HG03095 (cell line): Measurements from ENCODE around the gene FCN2.
"Not testable (repeated sequence)": the region's sequence is repeated elsewhere in the genome, so short reads cannot be mapped to it uniquely, and the experiment has no call there.

Experiments used
- ATAC-seq: cut with Tn5 transposase; IDR thresholded peaks from one replicate; pipeline ENCODE4 v1.9.1; 2021; ENCODE audit warnings: moderate library complexity; ENCODE audit not compliant: unreplicated experiment

FCN2 gene

DNA sequence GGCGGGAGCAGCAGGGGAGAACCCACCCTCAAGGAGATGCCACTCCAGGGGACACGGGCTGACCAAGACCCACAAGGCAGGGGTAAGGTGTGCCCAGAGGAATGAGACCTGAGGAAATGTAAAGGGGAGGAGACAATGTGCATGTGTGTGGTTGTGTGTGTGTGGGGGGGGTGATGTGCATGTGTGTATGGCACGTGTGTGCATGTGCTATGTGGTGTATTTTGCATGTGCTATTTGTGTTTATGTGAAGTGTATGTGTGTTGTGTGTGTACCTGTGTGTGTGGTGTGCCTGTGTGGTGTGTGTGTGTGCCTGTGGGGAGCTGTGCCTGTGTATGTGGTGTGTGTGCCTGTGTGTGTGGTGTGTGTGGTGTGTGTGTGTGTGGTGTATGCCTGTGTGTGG, 33.5 kb upstream of the FCN2 start:
- ATAC-seq = no peak

DNA sequence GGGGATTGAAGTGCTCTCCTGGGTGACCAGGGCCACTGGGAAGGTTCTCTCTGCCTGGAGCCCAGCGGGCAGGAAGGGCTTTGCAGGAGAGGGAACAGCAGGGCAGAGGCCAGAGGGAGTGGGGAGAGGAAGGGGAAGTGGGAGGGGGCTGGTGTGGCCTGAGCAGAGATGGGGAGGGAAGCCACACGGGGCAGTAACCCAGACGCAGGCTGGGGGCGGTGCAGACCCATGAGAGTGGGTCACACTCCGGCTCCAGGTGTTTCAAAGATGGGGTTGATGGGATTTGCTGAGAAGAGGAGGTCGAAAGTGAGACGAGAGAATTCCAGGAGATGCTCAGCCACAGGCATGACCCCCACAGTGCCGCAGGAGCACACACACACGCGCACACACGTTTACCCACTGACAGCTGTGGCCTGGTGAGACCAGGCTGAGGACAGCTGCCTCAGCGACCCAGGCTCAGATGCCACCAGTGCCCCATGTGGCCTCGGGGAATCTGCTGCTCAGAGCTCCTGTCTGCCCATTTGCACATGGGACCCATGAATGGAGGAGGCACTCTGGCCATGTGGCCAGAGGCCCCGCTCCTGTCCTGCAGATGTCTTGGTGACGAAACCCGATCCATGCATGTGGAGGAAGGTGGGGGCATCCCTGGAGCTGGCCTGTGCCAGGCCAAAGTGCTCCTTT, 32.7 kb upstream of the FCN2 start:
- ATAC-seq = no peak

DNA sequence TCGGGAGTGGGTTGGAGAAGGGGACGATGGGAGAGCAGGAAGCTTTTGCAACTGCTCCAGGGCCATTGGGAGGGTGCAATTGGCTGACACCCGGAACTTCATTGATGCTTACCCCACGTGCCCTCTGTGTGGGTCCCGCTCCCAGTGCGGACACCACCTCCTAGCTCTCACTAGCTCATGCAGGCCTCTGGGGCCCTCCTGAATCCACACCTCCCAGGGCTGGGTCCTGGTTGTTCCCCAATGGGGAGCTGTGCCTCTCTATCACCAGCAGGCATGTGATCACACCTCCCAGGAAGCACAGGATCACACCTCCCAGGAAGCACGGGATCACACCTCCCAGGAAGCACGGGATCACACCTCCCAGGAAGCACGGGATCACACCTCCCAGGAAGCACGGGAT, 32.1 kb upstream of the FCN2 start:
- no peak for ATAC-seq

DNA sequence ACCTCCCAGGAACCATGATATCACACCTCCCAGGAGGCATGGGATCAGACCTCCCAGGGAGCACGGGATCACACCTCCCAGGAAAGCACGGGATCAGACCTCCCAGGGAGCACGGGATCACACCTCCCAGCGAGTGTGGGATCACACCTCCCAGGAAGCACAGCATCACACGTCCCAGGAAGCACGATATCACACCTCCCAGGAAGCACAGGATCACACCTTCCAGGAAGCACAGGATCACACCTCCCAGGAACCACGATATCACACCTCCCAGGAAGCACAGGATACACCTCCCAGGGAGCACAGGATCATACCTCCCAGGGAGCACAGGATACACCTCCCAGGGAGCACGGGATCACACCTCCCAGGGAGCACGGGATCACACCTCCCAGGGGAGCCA, 30.0 kb upstream of the FCN2 start:
- no peak for ATAC-seq

DNA sequence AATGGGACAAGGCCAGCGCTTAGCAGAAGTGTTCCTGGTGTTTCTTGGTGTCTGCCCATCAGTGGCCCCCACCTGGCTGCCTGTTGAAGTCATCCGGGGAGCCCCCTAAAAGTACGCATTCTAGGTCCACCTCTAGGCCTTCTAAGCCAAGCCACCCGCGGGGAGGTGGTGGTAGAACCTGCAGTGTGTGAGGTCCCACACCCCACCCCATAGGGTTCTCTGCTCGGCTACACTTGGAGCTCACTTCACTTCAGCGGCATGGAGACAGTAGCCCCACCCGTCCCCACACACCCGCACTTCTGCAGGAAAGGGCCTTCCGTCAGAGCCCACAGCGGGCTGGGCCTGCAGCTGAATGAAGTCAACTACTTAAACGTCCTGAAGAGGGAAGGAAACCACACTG, 29.6 kb upstream of the FCN2 start:
- ATAC-seq = no peak

DNA sequence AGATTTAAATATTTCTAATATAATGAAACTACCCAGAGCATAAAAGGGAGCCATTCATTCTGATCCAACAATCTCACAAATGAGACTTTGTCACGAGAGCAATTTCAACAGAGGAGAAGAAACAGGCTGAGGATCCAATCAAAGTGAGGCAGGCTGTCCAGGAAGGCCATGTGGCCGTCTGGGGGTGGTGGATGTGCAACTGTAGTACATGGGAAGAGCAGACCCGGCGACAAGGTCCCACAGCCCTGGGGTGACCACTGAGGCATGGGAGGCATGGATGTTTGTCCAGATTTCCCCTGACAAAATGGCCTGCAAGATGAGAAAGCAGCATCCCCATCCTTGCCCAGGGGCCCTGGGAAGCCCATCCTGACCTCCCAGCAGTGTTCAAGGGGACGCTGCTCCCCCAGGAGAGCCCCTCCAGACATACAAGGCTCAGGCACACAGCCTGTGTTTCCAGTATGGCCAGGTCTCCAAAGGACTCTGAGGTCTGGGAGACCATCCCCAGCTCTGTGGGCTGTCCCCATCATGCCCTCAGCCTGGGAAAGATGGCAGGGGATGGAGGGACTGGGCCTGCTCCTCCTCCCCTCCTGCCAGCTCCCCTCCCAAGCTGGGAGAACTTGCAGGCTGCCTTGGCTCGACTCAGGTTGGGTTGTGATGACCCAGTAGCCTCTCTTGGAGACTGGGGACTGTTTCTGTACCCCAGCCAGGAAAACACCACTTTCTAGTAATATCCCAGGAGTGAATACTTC, 27.5 kb upstream of the FCN2 start:
- ATAC-seq = no peak

DNA sequence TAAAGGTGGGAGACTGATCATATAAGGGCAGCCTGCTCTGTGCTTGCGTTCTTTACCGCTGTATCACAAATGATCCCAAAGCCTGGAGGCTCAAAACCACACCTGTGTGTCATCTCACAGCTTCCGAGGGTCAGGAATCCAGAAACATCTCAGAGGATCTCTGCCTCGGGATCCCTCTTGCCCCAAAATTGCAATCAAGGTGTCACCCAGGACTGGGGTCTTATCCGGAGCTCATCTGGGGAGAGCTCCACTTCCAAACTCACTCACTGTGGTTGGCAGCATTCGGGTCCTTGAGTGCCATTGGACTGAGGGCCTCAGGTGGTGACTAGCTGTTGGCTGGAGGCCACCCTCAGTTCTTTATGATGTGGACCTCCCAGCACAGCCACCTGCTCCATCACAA, 26.7 kb upstream of the FCN2 start:
- ATAC-seq = no peak

DNA sequence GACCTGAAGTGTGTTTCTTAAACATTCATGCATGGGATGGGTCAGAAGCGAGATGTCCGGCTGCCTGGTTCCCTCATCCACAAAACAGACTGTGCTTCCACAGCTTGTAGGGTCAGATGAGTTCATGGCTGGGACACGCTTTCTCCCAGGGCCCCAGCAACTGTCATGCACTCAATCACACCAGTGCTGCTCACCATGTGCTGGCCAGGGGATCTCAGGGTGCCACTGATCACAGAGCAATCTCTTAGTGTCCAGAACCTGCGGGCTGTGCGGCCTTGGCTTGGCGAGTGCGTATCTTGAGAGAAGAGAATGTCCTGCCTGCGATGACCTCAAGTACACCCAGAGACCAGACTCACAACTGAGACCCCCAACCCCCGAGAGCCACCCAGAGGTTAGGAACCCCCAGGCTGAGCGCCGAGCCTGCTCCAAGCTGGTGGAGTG, 26.0 kb upstream of the FCN2 start:
- ATAC-seq = no peak

DNA sequence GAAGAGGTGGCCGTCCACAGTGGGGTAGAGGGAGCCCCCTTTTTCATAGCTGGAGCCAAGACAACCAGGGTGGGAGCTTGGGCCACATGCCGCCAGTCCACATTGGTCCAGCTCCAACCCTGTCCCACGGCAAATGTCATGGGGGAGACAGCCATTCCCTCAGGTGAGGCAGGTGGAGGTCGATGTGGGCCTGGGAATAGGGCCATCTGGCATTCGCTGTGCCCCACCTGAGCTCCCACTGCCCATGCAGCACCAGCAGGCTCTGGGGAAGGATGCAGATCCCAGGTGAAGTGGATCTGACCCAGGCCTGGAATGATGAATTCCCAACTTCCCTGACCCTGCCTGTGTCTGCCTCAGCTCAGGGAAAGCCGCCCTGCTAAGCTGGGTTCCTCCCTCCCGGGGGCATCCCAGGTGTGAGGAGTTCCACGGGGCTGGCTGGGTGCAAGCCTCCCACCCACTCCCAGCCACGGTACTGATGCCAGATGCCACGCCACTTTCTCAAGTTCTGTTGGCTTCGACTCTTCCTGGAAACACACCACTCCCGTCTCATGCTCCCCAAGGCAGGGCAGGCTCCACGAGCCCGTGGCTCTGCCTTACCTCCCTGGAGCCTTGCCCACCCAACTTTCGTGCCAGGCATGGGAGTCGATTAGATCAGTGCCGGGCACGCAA, 25.2 kb upstream of the FCN2 start:
- no peak for ATAC-seq

DNA sequence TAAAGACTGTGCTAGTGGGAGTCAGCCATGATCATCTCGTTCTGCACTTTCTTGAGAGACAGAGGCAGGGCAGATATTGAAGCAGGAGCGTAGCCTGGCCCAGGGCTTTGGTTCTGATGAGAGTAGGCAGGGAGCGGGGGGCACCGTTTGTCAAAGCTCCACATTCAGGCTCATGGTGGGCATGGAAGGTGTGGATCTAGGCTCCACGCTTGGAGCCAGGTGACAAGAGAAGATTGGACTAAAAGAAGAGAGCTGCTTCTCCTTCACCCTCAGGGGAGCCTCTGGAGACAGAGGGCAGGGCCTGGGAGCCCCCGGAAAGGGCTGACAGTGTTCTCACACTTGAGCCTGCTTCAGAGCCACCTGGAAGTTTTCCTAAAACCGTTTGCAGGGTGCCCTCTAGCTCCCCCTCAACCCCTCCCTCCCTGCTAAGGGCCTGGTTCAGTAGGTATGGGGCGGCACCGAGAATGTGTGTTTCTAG, 24.7 kb upstream of the FCN2 start:
- no peak for ATAC-seq

DNA sequence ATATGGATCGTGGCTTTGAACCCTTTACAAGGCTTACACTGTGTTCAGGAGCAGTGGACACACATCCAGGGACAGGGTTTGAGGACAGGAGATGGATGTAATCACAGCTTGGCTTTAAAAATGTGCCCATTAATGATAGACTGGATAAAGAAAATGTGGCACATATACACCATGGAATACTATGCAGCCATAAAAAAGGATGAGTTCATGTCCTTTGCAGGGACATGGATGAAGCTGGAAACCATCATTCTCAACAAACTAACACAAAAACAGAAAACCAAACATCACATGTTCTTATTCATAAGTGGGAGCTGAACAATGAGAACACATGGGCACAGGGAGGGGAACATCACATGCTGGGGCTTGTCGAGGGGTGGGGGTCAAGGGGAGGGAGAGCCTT, 23.2 kb upstream of the FCN2 start:
- not testable (repeated sequence) for ATAC-seq

DNA sequence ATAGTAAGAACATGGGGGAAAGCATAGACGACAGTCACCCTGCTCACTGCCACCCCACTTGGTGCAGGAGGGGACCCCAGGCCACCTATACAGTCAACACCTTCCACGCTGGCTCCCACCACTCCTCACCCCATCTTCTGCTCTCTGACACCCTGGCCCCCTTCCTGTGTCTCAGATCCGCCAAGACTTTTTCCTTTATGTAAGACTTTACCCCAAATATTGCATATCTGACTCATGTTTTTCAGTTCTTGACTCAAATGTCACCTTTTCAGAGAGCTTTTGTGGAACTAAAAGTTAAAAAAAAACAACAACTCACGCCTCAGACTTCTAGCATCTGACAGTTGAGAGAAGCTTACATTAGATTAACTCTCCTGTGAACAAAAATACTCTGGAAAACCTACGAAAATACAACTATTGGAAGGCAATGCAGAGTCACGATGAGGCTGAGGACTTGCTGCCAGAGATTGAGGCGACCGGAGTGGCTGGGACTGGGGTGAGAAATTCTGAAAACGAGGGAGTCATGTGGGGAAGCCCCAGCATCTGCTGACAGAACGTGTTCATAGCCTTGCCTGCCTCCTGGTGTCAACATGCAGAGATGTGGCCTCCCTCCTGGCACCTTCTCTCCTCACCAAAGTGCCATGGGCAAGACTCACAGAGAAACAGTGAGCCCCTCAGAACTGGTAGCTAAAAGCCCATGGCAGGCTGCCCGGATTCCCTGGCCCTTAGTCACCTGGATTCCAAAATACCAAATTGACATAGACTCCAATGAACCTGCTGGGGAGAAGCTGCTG, 22.4 kb upstream of the FCN2 start:
- peak; percentile 77 for ATAC-seq

DNA sequence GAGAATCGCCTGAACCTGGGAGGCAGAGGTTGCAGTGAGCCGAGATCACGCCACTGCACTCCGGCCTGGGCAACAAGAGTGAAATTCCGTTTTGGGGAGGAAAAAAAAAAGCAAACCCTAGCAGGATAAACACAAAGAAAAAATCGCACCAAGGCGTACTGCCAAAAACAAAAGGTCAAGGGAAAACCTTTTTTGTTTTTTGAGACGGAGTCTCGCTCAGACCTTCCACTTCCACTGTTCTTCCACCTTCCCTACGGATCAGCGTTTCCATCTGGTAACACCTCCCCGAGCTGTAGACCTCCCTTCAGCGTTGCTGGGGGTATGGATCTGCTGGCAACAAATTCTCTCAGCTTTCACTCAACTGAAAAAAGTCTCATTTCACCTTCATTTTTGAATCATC, 20.1 kb upstream of the FCN2 start:
- no peak for ATAC-seq

DNA sequence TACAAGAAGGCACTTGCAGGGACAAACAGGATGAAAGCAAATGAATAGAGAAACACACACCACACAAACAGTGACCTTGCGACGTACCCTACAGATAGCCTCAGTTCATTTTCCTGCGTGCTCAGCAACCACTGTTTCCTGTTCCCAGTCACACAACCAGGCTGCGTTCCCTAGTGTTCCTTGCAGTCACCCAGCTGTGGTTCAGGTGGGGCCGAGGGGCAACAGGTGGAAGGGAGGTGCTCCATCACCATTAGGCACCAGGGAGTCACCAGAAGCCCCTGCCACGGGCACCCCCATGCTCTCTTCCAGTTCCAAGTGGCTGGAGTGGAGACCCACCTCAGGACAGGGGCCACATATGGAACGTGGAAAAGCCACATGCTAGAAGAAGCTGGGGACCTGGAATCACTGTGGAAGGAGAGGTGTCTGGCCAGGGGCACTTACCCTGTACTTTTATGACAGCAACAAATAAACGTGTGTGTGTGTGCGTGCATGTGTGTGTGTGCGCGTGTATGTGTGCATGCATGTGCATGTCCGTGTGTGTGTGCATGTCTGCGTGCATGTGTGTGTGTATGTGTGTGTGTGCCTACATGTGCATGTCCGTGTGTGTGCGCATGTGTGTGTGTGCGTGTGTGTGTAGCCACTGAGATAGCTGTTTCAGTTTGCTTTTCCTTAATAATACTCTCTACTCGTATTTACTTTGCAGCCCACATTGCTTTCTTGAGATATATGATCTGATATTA, 18.8 kb upstream of the FCN2 start:
- ATAC-seq = no peak

DNA sequence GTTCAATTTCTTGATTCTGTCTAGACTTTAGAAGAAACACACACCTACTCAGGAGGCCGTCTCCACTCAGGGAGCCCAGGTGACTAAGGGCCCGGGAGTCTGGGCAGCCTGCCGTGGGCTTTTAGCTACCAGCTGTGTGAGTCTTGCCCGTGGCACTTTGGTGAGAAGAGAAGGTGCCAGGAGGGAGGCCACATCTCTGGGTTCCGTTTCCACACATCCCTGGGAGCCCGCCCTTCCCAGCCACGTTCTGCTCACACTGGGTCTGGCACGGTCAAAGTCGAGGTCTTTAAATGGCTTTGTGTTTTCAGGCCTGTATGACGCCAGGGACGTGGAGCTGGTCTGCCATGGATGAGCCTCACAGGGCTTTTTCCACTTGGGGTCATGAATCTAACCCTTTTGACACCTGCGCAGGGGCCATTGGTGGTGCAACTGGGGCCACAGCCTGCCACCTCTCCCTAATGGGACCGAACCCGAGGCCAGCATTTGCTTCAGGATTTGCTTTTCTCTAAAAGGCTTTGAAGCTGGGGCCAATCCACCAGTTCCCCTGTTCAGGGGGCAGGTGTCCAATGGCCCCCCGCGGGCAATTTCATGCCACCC, 17.2 kb upstream of the FCN2 start:
- no peak for ATAC-seq

DNA sequence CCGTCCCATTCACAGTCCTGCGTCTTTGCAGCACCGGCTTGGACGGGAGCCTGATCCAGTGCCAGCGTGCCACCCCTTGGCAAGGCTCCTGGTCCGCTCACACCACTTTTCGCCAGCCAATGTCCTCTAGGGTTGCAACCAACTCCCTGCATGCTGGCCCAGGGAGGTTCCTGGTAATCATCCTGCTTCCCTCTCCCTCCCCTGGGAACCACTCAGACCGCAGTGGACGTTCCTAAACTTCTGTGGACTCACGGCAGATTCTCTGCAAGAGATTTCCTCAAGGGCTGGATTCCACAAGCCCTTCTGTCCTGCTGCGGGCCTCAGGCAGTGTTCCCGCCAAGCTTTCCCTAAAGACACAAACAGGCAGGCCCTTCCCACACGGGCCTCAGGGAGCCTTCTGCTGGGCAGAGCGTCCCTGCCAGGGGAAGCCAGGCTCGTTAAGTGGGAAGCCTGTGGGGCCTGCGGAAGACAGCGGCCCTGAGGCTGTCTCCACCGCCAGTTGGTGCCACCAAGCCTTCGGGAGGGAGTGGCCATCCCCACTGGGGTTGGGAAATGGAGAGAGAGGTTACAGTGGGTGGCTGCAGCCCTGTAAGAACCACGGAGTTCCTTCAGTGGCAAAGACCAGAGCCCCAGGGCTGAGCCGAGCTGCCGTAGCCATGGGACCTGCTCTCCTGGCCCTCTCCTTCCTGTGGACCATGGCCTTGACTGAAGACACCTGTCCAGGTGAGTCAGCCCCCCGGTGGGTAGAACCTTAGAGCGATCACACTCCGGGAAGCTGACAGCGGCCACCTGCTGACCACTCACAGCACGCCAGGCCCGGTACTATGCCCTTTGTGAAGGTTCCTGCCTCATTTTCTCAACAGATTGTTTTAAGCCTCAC, 16.4 kb upstream of the FCN2 start:
- no peak for ATAC-seq

DNA sequence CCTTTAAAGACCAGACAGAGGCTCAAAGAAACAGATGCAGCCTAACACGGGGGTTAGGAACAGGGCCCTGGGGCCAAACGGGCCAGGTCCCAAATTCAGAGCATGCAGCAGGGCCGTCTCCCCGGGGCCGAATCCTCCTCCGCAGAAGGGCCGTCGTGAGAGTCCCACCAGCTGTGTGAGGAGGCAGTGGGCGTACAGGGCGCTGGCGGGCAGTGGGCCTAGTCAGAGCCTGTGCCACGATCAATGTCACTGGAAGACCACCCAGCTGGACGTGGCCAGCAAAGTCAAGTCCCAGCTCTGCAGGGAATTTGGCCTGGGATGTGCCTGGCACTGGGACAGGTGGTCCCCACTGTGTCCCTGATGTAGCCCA, 15.8 kb upstream of the FCN2 start:
- no peak for ATAC-seq

DNA sequence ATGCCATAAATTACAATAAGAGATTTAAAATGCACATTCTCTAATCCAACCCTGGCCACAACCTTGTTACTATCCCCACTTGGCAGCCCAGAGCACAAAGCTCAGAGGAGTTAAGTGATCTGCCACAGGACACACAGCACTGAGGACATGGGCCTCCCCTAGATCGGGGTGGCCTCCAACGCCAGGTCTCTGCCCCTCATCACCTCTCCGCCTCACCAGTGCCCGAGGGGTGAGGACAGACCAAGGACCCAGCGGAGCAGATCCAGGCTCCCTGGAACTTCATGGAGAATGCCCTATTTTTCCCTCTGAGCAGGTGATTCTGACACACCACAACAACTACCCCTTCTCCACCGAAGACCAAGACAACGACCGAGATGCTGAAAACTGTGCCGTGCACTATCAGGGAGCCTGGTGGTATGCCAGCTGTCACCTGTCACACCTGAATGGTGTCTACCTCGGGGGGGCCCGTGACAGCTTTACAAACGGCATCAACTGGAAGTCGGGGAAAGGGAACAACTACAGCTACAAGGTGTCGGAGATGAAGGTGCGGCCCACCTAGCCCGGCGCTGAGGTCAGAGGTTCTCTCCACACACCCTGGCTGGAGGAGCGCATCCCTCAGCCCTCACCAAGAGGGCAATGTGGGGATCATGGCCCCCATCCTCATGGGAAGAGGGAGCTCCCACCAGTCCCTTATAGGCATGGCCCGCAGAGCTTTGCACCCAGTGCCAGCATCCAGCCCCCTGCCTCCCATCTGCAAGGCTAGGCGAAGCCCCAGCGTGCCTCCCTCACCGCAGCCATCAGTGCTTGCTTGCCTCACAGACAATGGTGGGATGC, 12.5 kb upstream of the FCN2 start:
- no peak for ATAC-seq
